ENCODE data around the gene NR2C2AP. TPM values are rescaled to one million over a fixed set of nuclear protein-coding genes. Genes with fewer than 3 reads are reported as not detected.

Gene NR2C2AP
- total RNA-seq, 1 experiment from 2014 or later: 63.1 TPM

- no peaks in the 10 kb centered on the region for H3K9me3 ChIP-seq
- no peaks in the 10 kb centered on the region for H3K27me3 ChIP-seq
- no peaks in the 10 kb centered on the region; the same call in 1 of the 2 replicates for H3K36me3 ChIP-seq
- no peak overlapping the region for H3K4me3 ChIP-seq
- no peak for DNase-seq
Observed at GRCh38 chr19:19170873-19171672, 32.1 kb downstream of the NR2C2AP start.

GRCh38 chr19:19170053-19170872 is 33.0 kb downstream of the NR2C2AP start, which contains the start of gene MEF2B:
Gene MEF2B, minus strand, starts transcription at chr19:19170263. Its CDS starts 19,528 bp downstream, at chr19:19150735.
- Histone ChIP-seq H3K9me3 (no peaks in the 10 kb centered on the region), H3K36me3 (no peaks in the 10 kb centered on the region), H3K27me3 (no peaks in the 10 kb centered on the region), H3K4me3 (no peak within 1 kb of the TSS)
- DNase-seq: no peak

GRCh38 chr19:19169236-19170052 is 33.8 kb downstream of the NR2C2AP start:
- no peak for DNase-seq
- no peak overlapping the region for H3K4me3 ChIP-seq

GRCh38 chr19:19167612-19168011 is 35.6 kb downstream of the NR2C2AP start:
- H3K9me3 ChIP-seq: no peaks in the 10 kb centered on the region
- DNase-seq: no peak
- no peaks in the 10 kb centered on the region for H3K36me3 ChIP-seq
- H3K4me3 ChIP-seq: no peak overlapping the region
- H3K27me3 ChIP-seq: no peaks in the 10 kb centered on the region

More at GRCh38 chr19:19169236-19170052, 33.8 kb downstream of the NR2C2AP start:
- H3K9me3 ChIP-seq: no peaks in the 10 kb centered on the region
- no peaks in the 10 kb centered on the region for H3K36me3 ChIP-seq
- no peaks in the 10 kb centered on the region for H3K27me3 ChIP-seq

GRCh38 chr19:19165396-19165795 is 37.8 kb downstream of the NR2C2AP start:
- Histone ChIP-seq H3K4me3 (no peak overlapping the region), H3K9me3 (no peaks in the 10 kb centered on the region), H3K36me3 (no peaks in the 10 kb centered on the region), H3K27me3 (no peaks in the 10 kb centered on the region)
- no peak for DNase-seq

GRCh38 chr19:19162495-19162894 is 40.7 kb downstream of the NR2C2AP start:
- H3K9me3 ChIP-seq: no peaks in the 10 kb centered on the region
- DNase-seq: no peak
- no peak overlapping the region for H3K4me3 ChIP-seq
- no peaks in the 10 kb centered on the region for H3K36me3 ChIP-seq
- H3K27me3 ChIP-seq: no peaks in the 10 kb centered on the region

GRCh38 chr19:19160461-19161035 is 42.7 kb downstream of the NR2C2AP start:
- Histone ChIP-seq H3K36me3 (0 out of 2 replicates have a peak, but pooled peaks cover 4% of the 10 kb centered on the region), H3K9me3 (no peaks in the 10 kb centered on the region; the same call in 1 of the 2 replicates), H3K4me3 (no peak overlapping the region), H3K27me3 (no peaks in the 10 kb centered on the region)
- DNase-seq: no peak

- no peak overlapping the region for H3K4me3 ChIP-seq
- no peak for DNase-seq
- H3K9me3 ChIP-seq: no peaks in the 10 kb centered on the region; the same call in 1 of the 2 replicates
- H3K36me3 ChIP-seq: 0 out of 2 replicates have a peak, but pooled peaks cover 4% of the 10 kb centered on the region
- no peaks in the 10 kb centered on the region for H3K27me3 ChIP-seq
Observed at GRCh38 chr19:19159534-19159933, 43.7 kb downstream of the NR2C2AP start.

- no peaks in the 10 kb centered on the region for H3K27me3 ChIP-seq
Observed at GRCh38 chr19:19157808-19158207, 45.4 kb downstream of the NR2C2AP start.

GRCh38 chr19:19155495-19156219 is 47.6 kb downstream of the NR2C2AP start:
- Histone ChIP-seq H3K4me3 (no peak overlapping the region), H3K27me3 (no peaks in the 10 kb centered on the region), H3K9me3 (no peaks in the 10 kb centered on the region; the same call in 1 of the 2 replicates), H3K36me3 (0 out of 2 replicates have a peak, but pooled peaks cover 4% of the 10 kb centered on the region)
- DNase-seq: no peak

More at GRCh38 chr19:19157808-19158207, 45.4 kb downstream of the NR2C2AP start:
- Histone ChIP-seq H3K4me3 (no peak overlapping the region), H3K36me3 (0 out of 2 replicates have a peak, but pooled peaks cover 4% of the 10 kb centered on the region), H3K9me3 (no peaks in the 10 kb centered on the region; the same call in 1 of the 2 replicates)
- DNase-seq: no peak

- no peaks in the 10 kb centered on the region; the same call in 1 of the 2 replicates for H3K9me3 ChIP-seq
- H3K27me3 ChIP-seq: no peaks in the 10 kb centered on the region
- DNase-seq: no peak
- H3K4me3 ChIP-seq: no peak overlapping the region
- H3K36me3 ChIP-seq: 0 out of 2 replicates have a peak, but pooled peaks cover 4% of the 10 kb centered on the region
Observed at GRCh38 chr19:19154768-19155494, 48.3 kb downstream of the NR2C2AP start.

- H3K27me3 ChIP-seq: no peaks in the 10 kb centered on the region
- H3K4me3 ChIP-seq: no peak overlapping the region
- no peak for DNase-seq
- H3K36me3 ChIP-seq: peaks cover 9% of the 10 kb centered on the region; the same call in 1 of the 2 replicates
- H3K9me3 ChIP-seq: no peaks in the 10 kb centered on the region; the same call in 1 of the 2 replicates
Observed at GRCh38 chr19:19152668-19153384, 50.4 kb downstream of the NR2C2AP start.

- Histone ChIP-seq H3K36me3 (peaks cover 13% of the 10 kb centered on the region), H3K9me3 (no peaks in the 10 kb centered on the region; the same call in 1 of the 2 replicates), H3K4me3 (no peak overlapping the region), H3K27me3 (no peaks in the 10 kb centered on the region)
- no peak for DNase-seq
Observed at GRCh38 chr19:19151418-19151817, 51.8 kb downstream of the NR2C2AP start.
